Umbilical cord (tissue), 2 donors: Measurements from ENCODE around the gene WDR35. TPM values are rescaled to one million over a fixed set of nuclear protein-coding genes. Genes with fewer than 3 reads are reported as not detected.

Experiments
- DNase-seq: peaks from one replicate; pipeline ENCODE4 v3.0.0-alpha.2; 2015; ENCODE audit warnings: low spot score
- total RNA-seq: library from RNA; depleted of rRNA; stranded (reverse); fragments of >200 nt; gene quantifications from one replicate; pipeline ENCODE4 v1.2.3, GENCODE V29; 2014; ENCODE audit warnings: low replicate concordance; ENCODE audit not compliant: insufficient read depth

WDR35 gene
- total RNA-seq, 1 donor from 2014 or later, result 17.6 TPM

DNA sequence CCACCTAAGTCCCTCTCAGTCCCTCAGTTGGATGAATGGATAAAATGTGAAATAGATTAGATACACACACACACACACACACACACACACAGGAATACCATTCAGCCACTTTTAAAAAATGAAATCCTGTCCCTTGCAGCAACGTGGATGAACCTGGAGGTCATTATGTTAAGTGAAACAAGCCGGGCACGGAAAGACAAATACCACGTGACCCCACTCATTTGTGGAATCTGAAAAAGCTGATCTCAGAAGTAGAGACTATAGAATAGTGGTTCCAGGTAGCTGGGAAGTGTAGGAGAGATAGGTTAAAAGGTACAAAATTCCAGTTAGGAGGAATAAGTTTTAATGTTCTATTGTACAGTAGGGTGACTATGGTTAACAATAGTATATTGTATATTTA is 119.1 kb downstream of the WDR35 start:
- no peak for DNase-seq

- peak; percentile 77 for DNase-seq
These were observed 121.0 kb downstream of the WDR35 start for GRCh38 chr2:19868701-19869580.

- DNase-seq, result no peak
These were observed 121.7 kb downstream of the WDR35 start for GRCh38 chr2:19868224-19868623.

- no peak for DNase-seq
These were observed 123.1 kb downstream of the WDR35 start for GRCh38 chr2:19866771-19867170.

- DNase-seq, result no peak
These were observed 124.8 kb downstream of the WDR35 start for GRCh38 chr2:19865151-19865550.

DNA sequence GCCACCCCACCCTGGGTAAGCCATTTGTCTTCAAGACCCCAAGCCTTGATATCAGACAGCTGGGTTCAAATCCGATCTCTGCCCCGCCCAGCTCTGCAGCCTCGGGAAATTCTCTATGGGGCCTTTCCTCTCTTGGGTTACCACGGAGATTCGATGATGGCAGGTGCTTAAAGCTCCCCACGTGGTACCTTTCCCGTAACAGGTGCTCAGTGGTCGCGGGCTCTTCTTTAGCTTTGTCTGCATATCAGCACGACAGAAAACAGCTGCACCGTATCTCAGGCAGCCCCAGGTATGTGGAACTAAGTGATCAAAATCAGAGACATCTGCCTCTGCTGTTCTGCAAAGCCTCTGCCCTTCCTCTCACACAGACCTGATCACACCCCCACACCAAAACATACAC is 125.5 kb downstream of the WDR35 start:
- DNase-seq, result no peak

GRCh38 chr2:19863303-19864041 is 126.4 kb downstream of the WDR35 start:
- peak; percentile 48 for DNase-seq

- no peak for DNase-seq
These were observed 128.1 kb downstream of the WDR35 start for GRCh38 chr2:19861813-19862212.

Other genes starting within 250 kb of the WDR35 start
- 46.7 TPM for gene TTC32, start 88.1 kb downstream of the WDR35 start, total RNA-seq
- gene MATN3, start 22.6 kb upstream of the WDR35 start, total RNA-seq, result 4.1 TPM
- gene LAPTM4A, start 61.5 kb upstream of the WDR35 start, total RNA-seq, result 175 TPM
- gene SDC1, start 235.0 kb upstream of the WDR35 start, total RNA-seq, result 55.4 TPM